ENCODE data around the gene PLD5. TPM values are rescaled to one million over a fixed set of nuclear protein-coding genes. Genes with fewer than 3 reads are reported as not detected.

Gene PLD5
- polyA plus RNA-seq, 1 of the 3 experiments (the other 2 are of a cell fraction) = 0.08 TPM

DNA sequence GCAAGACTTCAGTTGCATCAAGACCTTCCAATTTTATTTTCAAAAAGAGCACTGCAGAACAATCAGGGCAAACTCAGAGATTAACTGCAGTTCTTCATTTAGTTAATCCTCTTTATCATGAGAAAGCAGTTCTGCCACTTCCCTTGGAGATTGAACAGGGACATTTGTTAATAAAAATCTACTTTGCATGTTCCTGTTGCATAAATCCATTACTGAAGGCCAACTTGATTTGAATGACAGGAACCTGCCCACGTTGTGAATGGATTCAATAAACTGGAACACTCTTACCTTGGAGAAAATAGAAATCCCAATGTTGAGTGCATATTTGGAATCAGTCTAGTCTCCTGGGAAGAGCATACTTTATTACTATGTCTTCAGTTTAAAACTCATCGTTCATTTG is 19.6 kb upstream of the PLD5 start:
- H3K27me3 ChIP-seq (ENCODE audit: insufficient read depth) = no peaks in the 10 kb centered on the region
- no peak for TF ChIP-seq FOXM1 (IDR thresholded peaks at IDR 0.05; ENCODE audit: low read depth)
- TF ChIP-seq MXI1 (IDR thresholded peaks at IDR 0.05; ENCODE audit: low read depth, low read length) = no peak
- no peak for TF ChIP-seq YY1 (IDR thresholded peaks at IDR 0.05; ENCODE audit: low read depth)
- TF ChIP-seq EP300 (IDR thresholded peaks at IDR 0.05; ENCODE audit: borderline replicate concordance in 1 of 2, low read depth in 1 of 2, low read length in 1 of 2) = no peak
- no peak for TF ChIP-seq POLR2AphosphoS5 (IDR thresholded peaks at IDR 0.05; ENCODE audit: low read depth, low read length)
- TF ChIP-seq, protein P1, sequence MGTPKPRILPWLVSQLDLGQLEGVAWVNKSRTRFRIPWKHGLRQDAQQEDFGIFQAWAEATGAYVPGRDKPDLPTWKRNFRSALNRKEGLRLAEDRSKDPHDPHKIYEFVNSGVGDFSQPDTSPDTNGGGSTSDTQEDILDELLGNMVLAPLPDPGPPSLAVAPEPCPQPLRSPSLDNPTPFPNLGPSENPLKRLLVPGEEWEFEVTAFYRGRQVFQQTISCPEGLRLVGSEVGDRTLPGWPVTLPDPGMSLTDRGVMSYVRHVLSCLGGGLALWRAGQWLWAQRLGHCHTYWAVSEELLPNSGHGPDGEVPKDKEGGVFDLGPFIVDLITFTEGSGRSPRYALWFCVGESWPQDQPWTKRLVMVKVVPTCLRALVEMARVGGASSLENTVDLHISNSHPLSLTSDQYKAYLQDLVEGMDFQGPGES (IDR thresholded peaks at IDR 0.05; ENCODE audit: low read depth, low read length) = no peak
- TF ChIP-seq EZH2phosphoT487 (IDR thresholded peaks at IDR 0.05; ENCODE audit: borderline replicate concordance, low read depth) = no peak
- TF ChIP-seq MAX (IDR thresholded peaks at IDR 0.05; ENCODE audit: low read depth) = no peak
- no peak for TF ChIP-seq FOSL2 (IDR thresholded peaks at IDR 0.05; ENCODE audit: borderline replicate concordance, low read depth)
- TF ChIP-seq TCF12 (IDR thresholded peaks at IDR 0.05) = no peak

GRCh38 chr1:242542271-242542670 is 17.8 kb upstream of the PLD5 start:
- H2AFZ ChIP-seq (ENCODE audit: low read depth) = no peak overlapping the region
- TF ChIP-seq SMC3 (IDR thresholded peaks at IDR 0.05; ENCODE audit: low read depth, low read length) = no peak
- no peak for TF ChIP-seq EP300 (IDR thresholded peaks at IDR 0.05; ENCODE audit: borderline replicate concordance in 1 of 2, low read depth in 1 of 2, low read length in 1 of 2)
- no peak for TF ChIP-seq TCF12 (IDR thresholded peaks at IDR 0.05)
- TF ChIP-seq USF2 (IDR thresholded peaks at IDR 0.05; ENCODE audit: borderline replicate concordance, low read depth, low read length) = no peak
- TF ChIP-seq MEF2A (IDR thresholded peaks at IDR 0.05; ENCODE audit: borderline replicate concordance, low read depth) = no peak
- TF ChIP-seq ELF1 (IDR thresholded peaks at IDR 0.05) = no peak
- TF ChIP-seq TAF1 (IDR thresholded peaks at IDR 0.05; ENCODE audit: borderline replicate concordance, low read depth, low read length) = no peak
- TF ChIP-seq, protein P2, sequence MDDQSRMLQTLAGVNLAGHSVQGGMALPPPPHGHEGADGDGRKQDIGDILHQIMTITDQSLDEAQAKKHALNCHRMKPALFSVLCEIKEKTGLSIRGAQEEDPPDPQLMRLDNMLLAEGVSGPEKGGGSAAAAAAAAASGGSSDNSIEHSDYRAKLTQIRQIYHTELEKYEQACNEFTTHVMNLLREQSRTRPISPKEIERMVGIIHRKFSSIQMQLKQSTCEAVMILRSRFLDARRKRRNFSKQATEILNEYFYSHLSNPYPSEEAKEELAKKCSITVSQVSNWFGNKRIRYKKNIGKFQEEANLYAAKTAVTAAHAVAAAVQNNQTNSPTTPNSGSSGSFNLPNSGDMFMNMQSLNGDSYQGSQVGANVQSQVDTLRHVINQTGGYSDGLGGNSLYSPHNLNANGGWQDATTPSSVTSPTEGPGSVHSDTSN (IDR thresholded peaks at IDR 0.05) = no peak
- TF ChIP-seq RAD21 (IDR thresholded peaks at IDR 0.05; ENCODE audit: low read length) = no peak
- TF ChIP-seq NFIC (IDR thresholded peaks at IDR 0.05; ENCODE audit: borderline replicate concordance) = no peak
- TF ChIP-seq RCOR1 (IDR thresholded peaks at IDR 0.05; ENCODE audit: low read length) = no peak
- 29% methylated on average over 2 of the region's 2 CpGs for WGBS (ENCODE audit: low lambda C conversion rate)
- H3K4me1 ChIP-seq (ENCODE audit: control insufficient read depth in 1 of 2, insufficient read depth in 2 of 2, low read depth in 1 of 2, low read length in 1 of 2) = no peaks in the 10 kb centered on the region
- no peaks in the 10 kb centered on the region for H3K79me2 ChIP-seq (ENCODE audit: insufficient read depth)
- no peak for DNase-seq
- no peaks in the 10 kb centered on the region for H3K9me2 ChIP-seq
- H3K9me3 ChIP-seq = no peaks in the 10 kb centered on the region
- no peaks in the 10 kb centered on the region for H4K20me1 ChIP-seq (ENCODE audit: insufficient read depth)
- no peaks in the 10 kb centered on the region for H3F3A ChIP-seq (replicated peaks; ENCODE audit: insufficient read depth)
- ChIA-PET POLR2A (no interaction called here), CTCF (no interaction called here)
- no peaks in the 10 kb centered on the region for H3K27me3 ChIP-seq (ENCODE audit: insufficient read depth)
- no peaks in the 10 kb centered on the region for H3K36me3 ChIP-seq (replicated peaks in 1 of 2; ENCODE audit: control insufficient read depth in 1 of 2, insufficient read depth in 2 of 2, low read length in 1 of 2)
- H3K4me2 ChIP-seq = no peak overlapping the region
- H3K4me3 ChIP-seq (ENCODE audit: low read depth in 2 of 2, low read length in 1 of 2) = no peak overlapping the region
- no peak overlapping the region for H3K27ac ChIP-seq (ENCODE audit: low read depth in 2 of 2, low read length in 1 of 2)
- no peak overlapping the region for H3K9ac ChIP-seq

More for the DNA sequence above, 19.6 kb upstream of the PLD5 start:
- Histone ChIP-seq H4K20me1 (ENCODE audit: insufficient read depth) (no peaks in the 10 kb centered on the region), H3K4me2 (no peak overlapping the region), H3K9me2 (no peaks in the 10 kb centered on the region), H3F3A (replicated peaks; ENCODE audit: insufficient read depth) (no peaks in the 10 kb centered on the region), H3K36me3 (replicated peaks in 1 of 2; ENCODE audit: control insufficient read depth in 1 of 2, insufficient read depth in 2 of 2, low read length in 1 of 2) (no peaks in the 10 kb centered on the region), H3K79me2 (ENCODE audit: insufficient read depth) (no peaks in the 10 kb centered on the region), H3K9ac (no peak overlapping the region), H3K27ac (ENCODE audit: low read depth in 2 of 2, low read length in 1 of 2) (no peak overlapping the region), H3K4me1 (ENCODE audit: control insufficient read depth in 1 of 2, insufficient read depth in 2 of 2, low read depth in 1 of 2, low read length in 1 of 2) (no peaks in the 10 kb centered on the region), H2AFZ (ENCODE audit: low read depth) (no peak overlapping the region), H3K4me3 (ENCODE audit: low read depth in 2 of 2, low read length in 1 of 2) (no peak overlapping the region), H3K9me3 (no peaks in the 10 kb centered on the region)
- no peak for DNase-seq
- POLR2A ChIA-PET = no interaction called here
- 44% methylated on average over 2 of the region's 2 CpGs for WGBS (ENCODE audit: low lambda C conversion rate)
- CTCF ChIA-PET = no interaction called here
